ENCODE results near the gene SELENOV. TPM values are rescaled to one million over a fixed set of nuclear protein-coding genes. Genes with fewer than 3 reads are reported as not detected.

Gene SELENOV
- total and polyA plus RNA-seq, 8 donors = not detected

GRCh38 chr19:39516270-39516669, 1.3 kb downstream of the SELENOV start:
- Histone ChIP-seq H3K27ac (no peak overlapping the region), H3K9me3 (no peaks in the 10 kb centered on the region), H3K27me3 (peaks cover 0 to 27% (median 2%) of the 10 kb centered on the region in 4 donors), H3K36me3 (no peaks in the 10 kb centered on the region), H3K4me3 (no peak overlapping the region), H3K4me1 (no peaks in the 10 kb centered on the region)
- no peak for FAIRE-seq
- no peak for DNase-seq
- no peak for ATAC-seq
- WGBS, 2 donors = 58 to 60% methylated on average over 6 of the region's 6 CpGs
- TF ChIP-seq CTCF (IDR thresholded peaks at IDR 0.05) = no peak
- intact Hi-C loops (cut with DNase I) = no loop called here

GRCh38 chr19:39517432-39517831, 2.5 kb downstream of the SELENOV start:
- 68 to 73% methylated on average over 3 of the region's 3 CpGs for WGBS, 2 donors
- no peak for FAIRE-seq
- intact Hi-C loops (cut with DNase I) = no loop called here

GRCh38 chr19:39518458-39518857, 3.5 kb downstream of the SELENOV start:
- peaks cover 0 to 27% (median 2%) of the 10 kb centered on the region in 4 donors for H3K27me3 ChIP-seq
- H3K4me3 ChIP-seq = no peak overlapping the region
- no peak for TF ChIP-seq CTCF (IDR thresholded peaks at IDR 0.05)
- no peak overlapping the region for H3K27ac ChIP-seq
- H3K4me1 ChIP-seq = no peaks in the 10 kb centered on the region
- WGBS, 2 donors = 59 to 60% methylated on average over 5 of the region's 5 CpGs
- ATAC-seq (no peak), DNase-seq (no peak), FAIRE-seq (no peak)
- H3K36me3 ChIP-seq = no peaks in the 10 kb centered on the region
- no peaks in the 10 kb centered on the region for H3K9me3 ChIP-seq
- intact Hi-C loops (cut with DNase I) = no loop called here

More at GRCh38 chr19:39517432-39517831, 2.5 kb downstream of the SELENOV start:
- no peak for TF ChIP-seq CTCF (IDR thresholded peaks at IDR 0.05)
- DNase-seq (no peak), ATAC-seq (no peak)
- Histone ChIP-seq H3K4me3 (no peak overlapping the region), H3K36me3 (no peaks in the 10 kb centered on the region), H3K9me3 (no peaks in the 10 kb centered on the region), H3K27me3 (peaks cover 0 to 27% (median 2%) of the 10 kb centered on the region in 4 donors), H3K27ac (no peak overlapping the region), H3K4me1 (no peaks in the 10 kb centered on the region)

GRCh38 chr19:39518975-39519374, 4.0 kb downstream of the SELENOV start:
- 45 to 46% methylated on average over 9 of the region's 9 CpGs for WGBS, 2 donors
- H3K4me3 ChIP-seq = no peak overlapping the region
- intact Hi-C loops (cut with DNase I) = no loop called here
- H3K36me3 ChIP-seq = no peaks in the 10 kb centered on the region
- H3K4me1 ChIP-seq = no peaks in the 10 kb centered on the region
- H3K27me3 ChIP-seq = peaks cover 0 to 24% (median 2%) of the 10 kb centered on the region in 4 donors
- DNase-seq (no peak), ATAC-seq (no peak), FAIRE-seq (no peak)
- no peak overlapping the region for H3K27ac ChIP-seq
- H3K9me3 ChIP-seq = no peaks in the 10 kb centered on the region
- no peak for TF ChIP-seq CTCF (IDR thresholded peaks at IDR 0.05)

- Histone ChIP-seq H3K4me3 (no peak overlapping the region), H3K36me3 (no peaks in the 10 kb centered on the region), H3K4me1 (no peaks in the 10 kb centered on the region), H3K9me3 (no peaks in the 10 kb centered on the region), H3K27me3 (peaks cover 0 to 6% (median 0%) of the 10 kb centered on the region in 4 donors), H3K27ac (no peak overlapping the region)
- FAIRE-seq (no peak), DNase-seq (no peak), ATAC-seq (no peak)
- TF ChIP-seq CTCF (IDR thresholded peaks at IDR 0.05) = no peak
- 69 to 82% methylated on average over 8 of the region's 8 CpGs for WGBS, 2 donors
- intact Hi-C loops (cut with DNase I) = no loop called here
Measured at GRCh38 chr19:39520541-39521484, 5.9 kb downstream of the SELENOV start.
